Uterus (tissue), 4 donors: Measurements from ENCODE around the gene TSKU. TPM values are rescaled to one million over a fixed set of nuclear protein-coding genes. Genes with fewer than 3 reads are reported as not detected.

ENCODE experiments used
- DNase-seq, 2 donors: peaks; one replicate each; pipeline ENCODE4 v3.0.0-alpha.2; 2019 to 2020
- H3K27ac ChIP-seq, 2 donors: fragments of 200-600 bp; sonication (generic); 1 replicate in 1 of 2; 2 replicates in 1 of 2; pipeline ENCODE4 v1.5.1; 2016 to 2018
- H3K27me3 ChIP-seq, 2 donors: fragments of 200-600 bp; sonication (generic); one replicate each; pipeline ENCODE4 v1.5.1; 2018 to 2019; ENCODE audit warnings: control low read depth in 1 of 2
- H3K36me3 ChIP-seq, 2 donors: fragments of 200-600 bp; sonication (generic); one replicate each; pipeline ENCODE4 v1.5.1; 2019; ENCODE audit warnings: control low read depth in 1 of 2
- H3K4me1 ChIP-seq, 2 donors: fragments of 200-600 bp; sonication (generic); one replicate each; pipeline ENCODE4 v1.5.1; 2018 to 2019; ENCODE audit warnings: control low read depth in 1 of 2
- H3K4me3 ChIP-seq, 2 donors: fragments of 200-600 bp; sonication (generic); 1 replicate in 1 of 2; 2 replicates in 1 of 2; pipeline ENCODE4 v1.5.1; 2018 to 2019; ENCODE audit warnings: mild to moderate bottlenecking in 1 of 2
- H3K9me3 ChIP-seq, 2 donors: fragments of 200-600 bp; sonication (generic); one replicate each; pipeline ENCODE4 v1.5.1; 2019; ENCODE audit warnings: control low read depth in 1 of 2
- POLR2A ChIP-seq, 2 donors: fragments of 450-650 bp; IDR thresholded peaks; one replicate each; pipeline ENCODE4 v1.6.1; 2016; ENCODE audit warnings: antibody characterized with exemption in 2 of 2, mild to moderate bottlenecking in 1 of 2, moderate library complexity in 1 of 2
- intact Hi-C: fragments of 100-400 bp; cut with DNase I; formaldehyde crosslinking; loops from one replicate; pipeline ENCODE4 v1.15.1; 2023; ENCODE audit warnings: low total_unique reads
- total RNA-seq, 4 donors: library from RNA; depleted of rRNA in 3 of 4; stranded (reverse); fragments of >200 nt in 3 of 4; gene quantifications; one replicate each; pipeline versions ENCODE4 v1.1.0 to v1.2.4, GENCODE V29; 2014 to 2023
- TF ChIP-seq, protein P1 (sequence below), 4 experiments: fragments of 200-600 bp in 2 of 4; fragments of 450-650 bp in 2 of 4; sonication (generic) in 2 of 4; IDR thresholded peaks; one replicate each; pipeline ENCODE4 v1.5.1; 2016 to 2019; ENCODE audit warnings: antibody characterized with exemption in 4 of 4, mild to moderate bottlenecking in 2 of 4, moderate library complexity in 1 of 4
- donor health status: DM: yes; HTN: yes; CAD: no.

The TSKU gene
- total RNA-seq, 4 donors from 2014 or later, result 19.4 to 108 (median 27.4) TPM

- intact Hi-C loops, result no loop called here
- Histone ChIP-seq H3K4me3 (no peak overlapping the region), H3K27me3 (no peaks in the 10 kb centered on the region), H3K4me1 (no peaks in the 10 kb centered on the region), H3K27ac (peak overlapping the region; percentile 79 to 88), H3K9me3 (no peaks in the 10 kb centered on the region), H3K36me3 (no peaks in the 10 kb centered on the region)
- DNase-seq, result peak; percentile 91 to 94
- TF ChIP-seq, protein P1, sequence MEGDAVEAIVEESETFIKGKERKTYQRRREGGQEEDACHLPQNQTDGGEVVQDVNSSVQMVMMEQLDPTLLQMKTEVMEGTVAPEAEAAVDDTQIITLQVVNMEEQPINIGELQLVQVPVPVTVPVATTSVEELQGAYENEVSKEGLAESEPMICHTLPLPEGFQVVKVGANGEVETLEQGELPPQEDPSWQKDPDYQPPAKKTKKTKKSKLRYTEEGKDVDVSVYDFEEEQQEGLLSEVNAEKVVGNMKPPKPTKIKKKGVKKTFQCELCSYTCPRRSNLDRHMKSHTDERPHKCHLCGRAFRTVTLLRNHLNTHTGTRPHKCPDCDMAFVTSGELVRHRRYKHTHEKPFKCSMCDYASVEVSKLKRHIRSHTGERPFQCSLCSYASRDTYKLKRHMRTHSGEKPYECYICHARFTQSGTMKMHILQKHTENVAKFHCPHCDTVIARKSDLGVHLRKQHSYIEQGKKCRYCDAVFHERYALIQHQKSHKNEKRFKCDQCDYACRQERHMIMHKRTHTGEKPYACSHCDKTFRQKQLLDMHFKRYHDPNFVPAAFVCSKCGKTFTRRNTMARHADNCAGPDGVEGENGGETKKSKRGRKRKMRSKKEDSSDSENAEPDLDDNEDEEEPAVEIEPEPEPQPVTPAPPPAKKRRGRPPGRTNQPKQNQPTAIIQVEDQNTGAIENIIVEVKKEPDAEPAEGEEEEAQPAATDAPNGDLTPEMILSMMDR (IDR thresholded peaks at IDR 0.05), result peak in 1 of 4 experiments; percentile 7
- TF ChIP-seq POLR2A (IDR thresholded peaks at IDR 0.05), result peak in 1 of 2 donors; percentile 30
Measured at GRCh38 chr11:76752321-76753143, 30.6 kb upstream of the TSKU start.

DNA sequence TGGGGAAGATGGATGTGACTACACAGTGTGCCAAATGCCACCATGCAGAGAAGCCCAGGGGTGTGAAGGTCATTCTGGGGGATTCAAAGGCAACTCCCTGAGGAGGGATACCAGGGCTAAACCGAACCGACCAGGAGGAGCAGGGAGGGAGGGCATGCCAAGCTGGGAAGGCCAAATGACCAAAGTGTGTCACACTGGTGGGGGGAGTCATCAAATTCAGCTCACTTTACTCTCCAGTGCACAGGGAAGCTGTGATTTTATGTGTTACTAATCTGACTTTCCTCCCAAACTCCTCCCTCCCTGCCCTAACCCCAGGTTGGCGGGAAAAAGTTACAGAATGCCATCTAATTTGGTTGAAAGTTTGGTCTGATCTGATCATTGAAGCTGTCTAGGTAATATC is 29.7 kb upstream of the TSKU start:
- TF ChIP-seq, protein P1 (IDR thresholded peaks at IDR 0.05), result no peak
- no peak for TF ChIP-seq POLR2A (IDR thresholded peaks at IDR 0.05)
- Histone ChIP-seq H3K4me1 (no peaks in the 10 kb centered on the region), H3K4me3 (no peak overlapping the region), H3K27ac (peak overlapping the region; percentile 79 to 88), H3K27me3 (no peaks in the 10 kb centered on the region), H3K9me3 (no peaks in the 10 kb centered on the region), H3K36me3 (no peaks in the 10 kb centered on the region)
- DNase-seq, result no peak
- intact Hi-C loops, result no loop called here

GRCh38 chr11:76753950-76754349 is 29.2 kb upstream of the TSKU start:
- peak overlapping the region in 1 of 2 donors; percentile 88 for H3K27ac ChIP-seq
- H3K9me3 ChIP-seq, result no peaks in the 10 kb centered on the region
- no peak overlapping the region for H3K4me3 ChIP-seq
- H3K36me3 ChIP-seq, result no peaks in the 10 kb centered on the region
- H3K27me3 ChIP-seq, result no peaks in the 10 kb centered on the region
- TF ChIP-seq, protein P1 (IDR thresholded peaks at IDR 0.05), result no peak
- no peak for TF ChIP-seq POLR2A (IDR thresholded peaks at IDR 0.05)
- intact Hi-C loops, result no loop called here
- DNase-seq, result no peak
- no peaks in the 10 kb centered on the region for H3K4me1 ChIP-seq

- no peaks in the 10 kb centered on the region for H3K9me3 ChIP-seq
- no peak overlapping the region for H3K4me3 ChIP-seq
- no peaks in the 10 kb centered on the region for H3K4me1 ChIP-seq
- no peak for TF ChIP-seq POLR2A (IDR thresholded peaks at IDR 0.05)
- TF ChIP-seq, protein P1 (IDR thresholded peaks at IDR 0.05), result no peak
- no peak overlapping the region for H3K27ac ChIP-seq
- no peaks in the 10 kb centered on the region for H3K36me3 ChIP-seq
- no peaks in the 10 kb centered on the region for H3K27me3 ChIP-seq
- no peak for DNase-seq
- intact Hi-C loops, result no loop called here
Measured at GRCh38 chr11:76756341-76756741, 26.8 kb upstream of the TSKU start.

GRCh38 chr11:76758311-76758710 is 24.8 kb upstream of the TSKU start:
- Histone ChIP-seq H3K4me1 (peaks cover 0 to 2% of the 10 kb centered on the region in 2 donors), H3K27me3 (no peaks in the 10 kb centered on the region), H3K36me3 (no peaks in the 10 kb centered on the region), H3K27ac (no peak overlapping the region), H3K4me3 (no peak overlapping the region), H3K9me3 (no peaks in the 10 kb centered on the region)
- DNase-seq, result no peak
- intact Hi-C loops, result no loop called here
- TF ChIP-seq, protein P1 (IDR thresholded peaks at IDR 0.05), result no peak
- TF ChIP-seq POLR2A (IDR thresholded peaks at IDR 0.05), result no peak
